HG02981 (cell line): ENCODE measurements around the gene AKAP1.
"Not testable (repeated sequence)": the region's sequence is repeated elsewhere in the genome, so short reads cannot be mapped to it uniquely, and the experiment has no call there.

Experiments
- ATAC-seq: cut with Tn5 transposase; IDR thresholded peaks from one replicate; pipeline ENCODE4 v1.9.1; 2021; ENCODE audit warnings: mild to moderate bottlenecking, moderate library complexity; ENCODE audit not compliant: unreplicated experiment

Gene AKAP1

GRCh38 chr17:57073626-57074025 lies 11.4 kb upstream of the AKAP1 start:
- no peak for ATAC-seq

- no peak for ATAC-seq
These were observed 9.9 kb upstream of the AKAP1 start for GRCh38 chr17:57075193-57075592.

- no peak for ATAC-seq
These were observed 9.3 kb upstream of the AKAP1 start for GRCh38 chr17:57075785-57076184.

- no peak for ATAC-seq
These were observed 8.0 kb upstream of the AKAP1 start for GRCh38 chr17:57077000-57077399.

- ATAC-seq: no peak
These were observed 6.8 kb upstream of the AKAP1 start for GRCh38 chr17:57078274-57078673.

- ATAC-seq: no peak
These were observed 4.3 kb upstream of the AKAP1 start for GRCh38 chr17:57080718-57081117.

- ATAC-seq: no peak
These were observed 2.6 kb upstream of the AKAP1 start for GRCh38 chr17:57082441-57082840.

GRCh38 chr17:57084361-57084801 lies 665 bp upstream of the AKAP1 start:
- ATAC-seq: peak; percentile 16

GRCh38 chr17:57085448-57086068 lies 512 bp downstream of the AKAP1 start:
- peak; percentile 24 for ATAC-seq

- no peak for ATAC-seq
These were observed 1.3 kb downstream of the AKAP1 start for GRCh38 chr17:57086069-57086930.

- no peak for ATAC-seq
These were observed 3.3 kb downstream of the AKAP1 start for GRCh38 chr17:57088298-57088697.

- ATAC-seq: no peak
These were observed 4.3 kb downstream of the AKAP1 start for GRCh38 chr17:57089391-57089790.

GRCh38 chr17:57090560-57091185 lies 5.6 kb downstream of the AKAP1 start:
- no peak for ATAC-seq

- no peak for ATAC-seq
These were observed 6.2 kb downstream of the AKAP1 start for GRCh38 chr17:57091186-57091618.

- ATAC-seq: no peak
These were observed 7.1 kb downstream of the AKAP1 start for GRCh38 chr17:57092171-57092570.

- ATAC-seq: no peak
These were observed 7.7 kb downstream of the AKAP1 start for GRCh38 chr17:57092779-57093178.

GRCh38 chr17:57096472-57097202 lies 11.6 kb downstream of the AKAP1 start:
- no peak for ATAC-seq

- no peak for ATAC-seq
These were observed 12.9 kb downstream of the AKAP1 start for GRCh38 chr17:57097832-57098421.

- ATAC-seq: peak; percentile 64
These were observed 14.1 kb downstream of the AKAP1 start for GRCh38 chr17:57099165-57099564.

GRCh38 chr17:57102122-57102521 lies 17.1 kb downstream of the AKAP1 start:
- ATAC-seq: no peak

GRCh38 chr17:57102660-57103059 lies 17.6 kb downstream of the AKAP1 start:
- ATAC-seq: not testable (repeated sequence)
